GM12878 (cell line): ENCODE measurements around the gene RAB36. TPM values are rescaled to one million over a fixed set of nuclear protein-coding genes. Genes with fewer than 3 reads are reported as not detected.

Experiments used
- ATAC-seq: fragments of 200-7000 bp; cut with Tn5 transposase; 3 replicates; pipeline ENCODE4 v1.9.1; 2020; ENCODE audit warnings: mild to moderate bottlenecking, moderate library complexity
- BruUV-seq: library from RNA; stranded (reverse); fragments of 400-500 nt; replicated peaks from 2 replicates; lab custom pipeline; 2021; lab: Mats Ljungman, UMichigan
- CTCF ChIA-PET: fragments of 300-600 bp; sonication (Branson Sonifier 250); formaldehyde crosslinking; extraction: SDS; loops from one replicate; lab custom pipeline; 2021; ENCODE audit warnings: inconsistent platforms; lab: Yijun Ruan, JAX
- POLR2A ChIA-PET: fragments of 350-600 bp; formaldehyde crosslinking; extraction: SDS; loops from one replicate; lab custom pipeline; 2021; ENCODE audit warnings: inconsistent platforms; lab: Charles Lee
- RAD21 ChIA-PET: fragments of 300-600 bp; sonication (Branson Sonifier 250); formaldehyde crosslinking; loops from one replicate; lab custom pipeline; 2023; ENCODE audit warnings: antibody characterized with exemption; ENCODE audit not compliant: unreplicated experiment; lab: Charles Lee
- SMC1A ChIA-PET: fragments of 300-600 bp; sonication (Branson Sonifier 250); formaldehyde crosslinking; loops from one replicate; lab custom pipeline; 2023; ENCODE audit not compliant: unreplicated experiment, uncharacterized antibody; lab: Charles Lee
- DNase-seq: peaks from one replicate; pipeline ENCODE4 v3.0.0-alpha.2; 2011; ENCODE audit warnings: low read depth, low spot score
- FAIRE-seq: peaks from 3 replicates; lab custom pipeline; 2011; peaks lifted over from hg19 to GRCh38; lab: Jason Lieb, UNC
- H2AFZ ChIP-seq: 2 replicates; pipeline ENCODE4 v1.6.0; 2011; ENCODE audit warnings: low read depth, low read length, control low read depth; ENCODE audit not compliant: control insufficient read depth
- H3K27ac ChIP-seq: 2 replicates; pipeline ENCODE4 v1.5.1; 2011; ENCODE audit warnings: control low read depth; ENCODE audit not compliant: control insufficient read depth, insufficient read depth
- H3K27me3 ChIP-seq, 2 experiments: replicated peaks in 1 of 2; 2 replicates each; pipeline versions ENCODE4 v1.6.0 to v1.6.1; 2011; ENCODE audit warnings: low read length in 1 of 2; ENCODE audit not compliant: control insufficient read depth in 2 of 2, insufficient read depth in 2 of 2
- H3K36me3 ChIP-seq, 2 experiments: 2 replicates each; pipeline ENCODE4 v1.5.1; 2011; ENCODE audit warnings: low read length in 1 of 2; ENCODE audit not compliant: control insufficient read depth in 2 of 2, insufficient read depth in 2 of 2
- H3K4me1 ChIP-seq: 2 replicates; pipeline ENCODE4 v1.6.1; 2011; ENCODE audit warnings: mild to moderate bottlenecking, low read length, moderate library complexity, mixed read lengths; ENCODE audit not compliant: control insufficient read depth, insufficient read depth
- H3K4me2 ChIP-seq: 2 replicates; pipeline ENCODE4 v1.6.0; 2011; ENCODE audit warnings: control low read depth; ENCODE audit not compliant: control insufficient read depth, insufficient read depth
- H3K4me3 ChIP-seq: fragments of 200-600 bp; sonication (generic); 2 replicates; pipeline ENCODE4 v1.5.1; 2016
- H3K79me2 ChIP-seq: 2 replicates; pipeline ENCODE4 v1.6.0; 2011; ENCODE audit warnings: low read length; ENCODE audit not compliant: control insufficient read depth, insufficient read depth
- H3K9ac ChIP-seq: 2 replicates; pipeline ENCODE4 v1.8.0; 2011; ENCODE audit warnings: low read length, control low read depth, mixed read lengths; ENCODE audit not compliant: control insufficient read depth, insufficient read depth
- H3K9me3 ChIP-seq: replicated peaks from 3 replicates; pipeline ENCODE4 v1.5.1; 2011; ENCODE audit warnings: mild to moderate bottlenecking, low read length; ENCODE audit not compliant: control insufficient read depth, insufficient read depth
- H4K20me1 ChIP-seq: 2 replicates; pipeline ENCODE4 v1.6.0; 2011; ENCODE audit not compliant: control insufficient read depth, insufficient read depth
- BCL11A ChIP-seq: IDR thresholded peaks from 2 replicates; pipeline ENCODE4 v1.6.1; 2011; ENCODE audit warnings: low read depth, low read length
- FOXM1 ChIP-seq: IDR thresholded peaks from 2 replicates; pipeline ENCODE4 v1.6.1; 2012; ENCODE audit warnings: low read depth, mild to moderate bottlenecking, inconsistent platforms, low read length, moderate library complexity
- MTA2 ChIP-seq: fragments of 450-650 bp; IDR thresholded peaks from 2 replicates; pipeline ENCODE4 v1.6.1; 2016; ENCODE audit warnings: low read depth, mild to moderate bottlenecking, moderate library complexity
- MYC ChIP-seq: IDR thresholded peaks from 2 replicates; pipeline ENCODE4 v1.6.1; 2011; ENCODE audit warnings: mild to moderate bottlenecking, low read length, moderate library complexity, inconsistent platforms; ENCODE audit not compliant: insufficient read depth, insufficient replicate concordance, insufficient read length, severe bottlenecking
- POU2F2 ChIP-seq: IDR thresholded peaks from 3 replicates; pipeline ENCODE4 v1.6.1; 2011; ENCODE audit warnings: low read depth, mild to moderate bottlenecking, low read length, borderline replicate concordance
- SPI1 ChIP-seq: IDR thresholded peaks from 2 replicates; pipeline ENCODE4 v1.6.1; 2011; ENCODE audit warnings: low read depth, mild to moderate bottlenecking, low read length, moderate library complexity, borderline replicate concordance; ENCODE audit not compliant: insufficient read depth
- TCF7 ChIP-seq: IDR thresholded peaks from 2 replicates; pipeline ENCODE4 v1.6.1; 2014; ENCODE audit warnings: antibody characterized with exemption, borderline replicate concordance
- ZNF274 ChIP-seq: IDR thresholded peaks from one replicate; pipeline ENCODE4 v1.8.0; 2011; ENCODE audit not compliant: insufficient read length, insufficient read depth
- WGBS: methylation state at CpG from one replicate; pipeline ENCODE4 v1.1.6; 2016; ENCODE audit warnings: low lambda C conversion rate; ENCODE audit not compliant: insufficient replicate concordance, insufficient coverage; ENCODE audit errors: missing lambda C conversion rate; 5-methylcytosine and 5-hydroxymethylcytosine counted together
- in situ Hi-C: fragments of 300-500 bp; cut with MboI; formaldehyde crosslinking; loops from 9 replicates; pipeline ENCODE4 v1.14.3; 2018; ENCODE audit warnings: mixed read lengths
- intact Hi-C: fragments of 100-400 bp; cut with micrococcal nuclease; formaldehyde crosslinking; loops from one replicate; pipeline ENCODE4 v1.14.2; 2022; ENCODE audit not compliant: unreplicated experiment
- polyA plus RNA-seq, 11 experiments: library from polyadenylated mRNA; depleted of rRNA in 4 of 11; unstranded in 6 of 11; stranded (reverse) in 5 of 11; fragments of >200 nt; fragmentation: Nextera tagmentation in 4 of 11; fragmentation: Illumina TruSeq in 1 of 11; extraction: Ambion mirVana in 4 of 11; extraction: Trizol in 1 of 11; gene quantifications; 1 replicate in 1 of 11; 2 replicates in 10 of 11; pipeline versions ENCODE4 v1.2.1 to v1.2.3, GENCODE V29; 2011 to 2016; ENCODE audit warnings: inconsistent platforms in 2 of 11, missing spikeins in 2 of 11, low read depth in 1 of 11
- total RNA-seq, 4 experiments: library from RNA; depleted of rRNA in 3 of 4; stranded (reverse); fragments of >200 nt in 3 of 4; fragmentation: Illumina TruSeq in 1 of 4; extraction: Trizol in 1 of 4; gene quantifications; 2 replicates each; pipeline versions ENCODE4 v1.2.1 to v1.2.3, GENCODE V29; 2013 to 2021
- TF ChIP-seq, protein P1 (sequence below): fragments of 450-650 bp; IDR thresholded peaks from 2 replicates; pipeline ENCODE4 v1.6.1; 2017; ENCODE audit warnings: antibody characterized with exemption, mild to moderate bottlenecking, moderate library complexity

The RAB36 gene
- total and polyA plus RNA-seq, 10 of the 15 experiments (the other 5 are each of a cell fraction or from before 2014, with no cell fraction given) = 0.31 to 2.7 (median 1.1) TPM

DNA sequence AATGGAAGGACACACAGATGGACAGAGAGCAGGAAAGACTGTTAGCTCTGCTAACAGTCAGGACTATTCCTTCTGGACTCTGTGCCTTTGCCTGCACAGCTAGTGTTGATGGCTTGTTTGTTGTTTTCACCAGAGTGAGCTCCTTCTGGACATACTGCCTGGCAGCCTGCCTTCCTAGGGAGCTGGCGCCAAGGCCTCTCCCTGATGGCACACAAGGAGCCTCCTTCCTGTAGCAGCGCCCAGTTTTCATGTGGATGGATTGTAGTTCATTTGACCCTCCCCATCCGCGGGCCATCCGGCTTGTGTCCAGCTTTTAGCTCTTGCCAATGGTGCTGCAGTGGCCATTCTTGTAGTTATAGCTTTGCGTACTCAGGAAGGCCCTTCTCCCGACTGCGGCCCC lies 18.4 kb downstream of the RAB36 start (continued):
- no peak for TF ChIP-seq MTA2
- no peak for TF ChIP-seq POU2F2
- no peak for TF ChIP-seq BCL11A
- TF ChIP-seq, protein P1, sequence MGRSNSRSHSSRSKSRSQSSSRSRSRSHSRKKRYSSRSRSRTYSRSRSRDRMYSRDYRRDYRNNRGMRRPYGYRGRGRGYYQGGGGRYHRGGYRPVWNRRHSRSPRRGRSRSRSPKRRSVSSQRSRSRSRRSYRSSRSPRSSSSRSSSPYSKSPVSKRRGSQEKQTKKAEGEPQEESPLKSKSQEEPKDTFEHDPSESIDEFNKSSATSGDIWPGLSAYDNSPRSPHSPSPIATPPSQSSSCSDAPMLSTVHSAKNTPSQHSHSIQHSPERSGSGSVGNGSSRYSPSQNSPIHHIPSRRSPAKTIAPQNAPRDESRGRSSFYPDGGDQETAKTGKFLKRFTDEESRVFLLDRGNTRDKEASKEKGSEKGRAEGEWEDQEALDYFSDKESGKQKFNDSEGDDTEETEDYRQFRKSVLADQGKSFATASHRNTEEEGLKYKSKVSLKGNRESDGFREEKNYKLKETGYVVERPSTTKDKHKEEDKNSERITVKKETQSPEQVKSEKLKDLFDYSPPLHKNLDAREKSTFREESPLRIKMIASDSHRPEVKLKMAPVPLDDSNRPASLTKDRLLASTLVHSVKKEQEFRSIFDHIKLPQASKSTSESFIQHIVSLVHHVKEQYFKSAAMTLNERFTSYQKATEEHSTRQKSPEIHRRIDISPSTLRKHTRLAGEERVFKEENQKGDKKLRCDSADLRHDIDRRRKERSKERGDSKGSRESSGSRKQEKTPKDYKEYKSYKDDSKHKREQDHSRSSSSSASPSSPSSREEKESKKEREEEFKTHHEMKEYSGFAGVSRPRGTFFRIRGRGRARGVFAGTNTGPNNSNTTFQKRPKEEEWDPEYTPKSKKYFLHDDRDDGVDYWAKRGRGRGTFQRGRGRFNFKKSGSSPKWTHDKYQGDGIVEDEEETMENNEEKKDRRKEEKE = no peak

DNA sequence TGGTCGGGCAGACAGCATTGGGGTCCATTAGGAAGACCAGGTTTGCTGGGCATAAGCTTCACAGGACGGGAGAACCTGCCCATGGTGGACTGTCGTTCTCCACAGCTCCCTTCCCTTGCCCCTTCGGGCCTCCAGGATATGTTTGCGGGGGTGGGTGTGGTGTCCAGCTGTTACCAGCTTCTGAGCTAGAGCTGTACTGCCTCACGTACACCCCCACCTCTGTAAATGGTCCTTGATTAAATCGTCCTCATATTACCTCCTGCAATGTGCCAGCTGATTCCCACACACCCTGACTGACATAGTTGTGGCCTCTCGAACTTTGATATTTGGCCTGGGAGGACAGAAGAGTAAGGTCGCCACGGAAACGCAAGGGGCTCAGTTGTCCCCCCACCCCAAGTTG lies 18.8 kb downstream of the RAB36 start:
- DNase-seq (no peak), FAIRE-seq (no peak), ATAC-seq (no peak)
- BruUV-seq = no TSS peak
- SMC1A ChIA-PET = interaction anchor here (1.0 to 1.2 kb wide), 2 partner anchors 118 to 205 kb away, joined by 3 to 4 read pairs; no protein-coding TSS in a partner anchor
- in situ Hi-C loops = no loop called here
- Histone ChIP-seq H3K4me2 (no peak overlapping the region), H3K9me3 (no peaks in the 10 kb centered on the region), H3K27me3 (no peaks in the 10 kb centered on the region), H4K20me1 (no peaks in the 10 kb centered on the region), H3K79me2 (no peaks in the 10 kb centered on the region), H3K4me3 (no peak overlapping the region), H3K4me1 (no peaks in the 10 kb centered on the region), H3K27ac (no peak overlapping the region), H3K36me3 (no peaks in the 10 kb centered on the region), H3K9ac (no peak overlapping the region), H2AFZ (no peak overlapping the region)
- WGBS = 26% methylated on average over 11 of the region's 11 CpGs
- RAD21 ChIA-PET = no interaction called here
- intact Hi-C loops = no loop called here
- TF ChIP-seq TCF7 (no peak), FOXM1 (no peak), MYC (no peak), ZNF274 (no peak), SPI1 (no peak)
- POLR2A ChIA-PET = no interaction called here
- CTCF ChIA-PET = interaction anchor here (0.8 to 1.6 kb wide), 7 partner anchors 9 to 205 kb away, joined by 3 to 5 read pairs (median 4); no protein-coding TSS in a partner anchor
